ENCODE results near the gene NCOA7. TPM values are rescaled to one million over a fixed set of nuclear protein-coding genes. Genes with fewer than 3 reads are reported as not detected.

The NCOA7 gene
- total RNA-seq, 6 donors from 2014 or later: 33.5 to 75.6 (median 48.9) TPM

DNA sequence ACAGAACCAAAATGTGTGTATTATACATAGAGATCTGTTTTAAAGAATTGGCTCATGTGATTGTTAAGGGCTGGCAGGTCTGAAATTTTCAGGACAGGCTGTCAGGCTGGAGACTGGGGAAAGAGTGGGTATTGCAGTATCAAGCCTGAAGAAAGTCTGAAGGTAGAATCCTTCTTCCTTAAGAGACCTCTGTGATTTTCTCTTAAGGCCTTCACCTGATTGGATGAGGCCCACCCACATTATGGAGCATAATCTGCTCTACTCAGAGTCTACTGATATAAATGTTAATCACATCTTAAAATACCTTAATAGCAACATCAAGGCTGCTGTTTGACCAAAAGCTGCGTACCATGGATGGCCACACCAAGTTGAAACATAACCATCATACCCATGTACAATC is 122.4 kb downstream of the NCOA7 start:
- TF ChIP-seq, protein P1, sequence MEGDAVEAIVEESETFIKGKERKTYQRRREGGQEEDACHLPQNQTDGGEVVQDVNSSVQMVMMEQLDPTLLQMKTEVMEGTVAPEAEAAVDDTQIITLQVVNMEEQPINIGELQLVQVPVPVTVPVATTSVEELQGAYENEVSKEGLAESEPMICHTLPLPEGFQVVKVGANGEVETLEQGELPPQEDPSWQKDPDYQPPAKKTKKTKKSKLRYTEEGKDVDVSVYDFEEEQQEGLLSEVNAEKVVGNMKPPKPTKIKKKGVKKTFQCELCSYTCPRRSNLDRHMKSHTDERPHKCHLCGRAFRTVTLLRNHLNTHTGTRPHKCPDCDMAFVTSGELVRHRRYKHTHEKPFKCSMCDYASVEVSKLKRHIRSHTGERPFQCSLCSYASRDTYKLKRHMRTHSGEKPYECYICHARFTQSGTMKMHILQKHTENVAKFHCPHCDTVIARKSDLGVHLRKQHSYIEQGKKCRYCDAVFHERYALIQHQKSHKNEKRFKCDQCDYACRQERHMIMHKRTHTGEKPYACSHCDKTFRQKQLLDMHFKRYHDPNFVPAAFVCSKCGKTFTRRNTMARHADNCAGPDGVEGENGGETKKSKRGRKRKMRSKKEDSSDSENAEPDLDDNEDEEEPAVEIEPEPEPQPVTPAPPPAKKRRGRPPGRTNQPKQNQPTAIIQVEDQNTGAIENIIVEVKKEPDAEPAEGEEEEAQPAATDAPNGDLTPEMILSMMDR (IDR thresholded peaks at IDR 0.05): no peak
- TF ChIP-seq POLR2A (IDR thresholded peaks at IDR 0.05) (no peak), POLR2AphosphoS5 (IDR thresholded peaks at IDR 0.05) (no peak), EP300 (IDR thresholded peaks at IDR 0.05) (no peak)
- WGBS, 2 donors: 100% methylated on average over 1 of the region's 1 CpG
- no peak overlapping the region for H3K4me3 ChIP-seq
- ATAC-seq (ENCODE audit: low FRiP score in 2 of 2): no peak
- H3K27ac ChIP-seq: peak overlapping the region in 1 of 4 donors; percentile 5
- peaks cover 0 to 18% (median 4%) of the 10 kb centered on the region in 4 donors for H3K36me3 ChIP-seq
- DNase-seq: no peak
- no peaks in the 10 kb centered on the region for H3K27me3 ChIP-seq
- peaks cover 0 to 9% (median 1%) of the 10 kb centered on the region in 4 donors for H3K4me1 ChIP-seq
- H3K9me3 ChIP-seq: no peaks in the 10 kb centered on the region

- DNase-seq (peak in 1 of 2 donors; percentile 58), ATAC-seq (ENCODE audit: low FRiP score in 2 of 2) (peak in 1 of 2 donors; percentile 61)
- TF ChIP-seq, protein P1 (IDR thresholded peaks at IDR 0.05): no peak
- TF ChIP-seq POLR2AphosphoS5 (IDR thresholded peaks at IDR 0.05) (peak in 1 of 2 donors; percentile 64), POLR2A (IDR thresholded peaks at IDR 0.05) (no peak), EP300 (IDR thresholded peaks at IDR 0.05) (peak in 2 of 4 donors; percentile 9 to 90)
- Histone ChIP-seq H3K36me3 (peaks cover 0 to 18% (median 4%) of the 10 kb centered on the region in 4 donors), H3K4me1 (peaks cover 0 to 16% (median 7%) of the 10 kb centered on the region in 4 donors), H3K9me3 (no peaks in the 10 kb centered on the region), H3K27me3 (no peaks in the 10 kb centered on the region), H3K4me3 (no peak overlapping the region), H3K27ac (peak overlapping the region in 1 of 4 donors; percentile 5)
- 56 to 62% methylated on average over 5 of the region's 5 CpGs for WGBS, 2 donors
These were observed 123.1 kb downstream of the NCOA7 start for GRCh38 chr6:125913864-125914351.

DNA sequence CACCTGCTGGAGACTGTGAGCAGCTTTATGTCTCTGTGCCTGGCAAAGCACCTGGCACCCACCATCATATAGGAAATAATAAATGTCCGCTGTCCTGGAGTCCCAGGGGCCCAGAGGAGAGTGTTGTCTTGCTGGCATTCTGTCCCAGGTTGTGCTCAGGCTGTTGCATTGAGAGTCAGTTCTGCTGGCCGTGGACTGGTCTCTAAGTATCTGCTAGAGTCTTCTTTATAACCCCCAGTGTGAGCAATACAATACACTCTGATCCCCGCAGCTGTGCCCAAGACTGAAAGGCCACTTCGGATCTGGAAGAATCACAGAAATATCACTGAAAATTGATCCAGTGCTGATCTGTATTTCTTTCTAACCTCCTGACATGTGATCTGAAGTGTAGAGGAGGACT is 127.5 kb downstream of the NCOA7 start:
- WGBS, 2 donors: 76 to 87% methylated on average over 4 of the region's 4 CpGs

DNA sequence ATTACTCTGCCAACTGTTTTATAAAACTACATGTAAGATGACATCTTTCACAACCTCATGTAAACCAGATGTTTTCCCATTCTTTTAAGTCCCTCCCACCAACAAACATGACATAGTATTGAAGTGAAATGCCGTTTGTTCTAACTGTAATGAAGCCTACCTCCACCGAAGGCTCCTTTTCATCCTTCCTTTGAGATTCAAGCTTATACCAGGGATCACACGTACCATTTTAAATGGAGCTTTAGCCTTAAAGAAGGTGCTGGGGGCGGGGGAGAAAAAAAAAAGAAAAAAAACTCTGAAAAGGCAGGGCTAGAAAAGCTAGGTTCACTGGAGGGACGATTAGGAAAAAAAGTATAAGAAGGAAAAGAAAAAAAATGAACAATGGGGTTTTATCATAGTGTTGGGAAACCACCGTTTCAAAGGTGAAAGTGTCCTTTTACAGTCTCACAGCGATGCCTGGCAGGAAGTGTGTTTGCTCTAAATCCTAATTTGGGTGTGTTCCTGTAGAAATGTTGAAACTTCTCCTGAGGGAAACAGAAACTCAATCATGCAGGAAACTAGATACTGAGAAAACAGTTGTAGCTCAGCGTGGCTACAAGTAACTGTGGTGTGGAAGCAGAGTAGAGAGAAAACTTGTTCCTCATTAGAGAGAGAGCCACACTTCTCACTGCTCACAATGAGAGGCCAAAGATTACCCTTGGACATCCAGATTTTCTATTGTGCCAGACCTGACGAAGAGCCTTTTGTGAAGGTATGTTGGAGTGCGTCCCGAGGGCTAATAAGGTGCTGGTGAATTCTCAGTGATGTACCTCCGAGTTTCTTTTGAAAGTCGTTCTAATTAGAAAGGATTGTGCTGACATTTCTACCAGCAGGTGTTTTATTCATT is 128.2 kb downstream of the NCOA7 start:
- DNase-seq (peak in 1 of 2 donors; percentile 63), ATAC-seq (ENCODE audit: low FRiP score in 2 of 2) (peak; percentile 82 to 93)
- peak overlapping the region in 3 of 4 donors; percentile 24 to 47 (median 43) for H3K4me3 ChIP-seq
- 16 to 34% methylated on average over 13 of the region's 13 CpGs for WGBS, 2 donors
- H3K27ac ChIP-seq: peak overlapping the region; percentile 64 to 82 (median 80)
- no peaks in the 10 kb centered on the region for H3K27me3 ChIP-seq
- H3K36me3 ChIP-seq: peaks cover 3 to 46% (median 24%) of the 10 kb centered on the region in 4 donors
- peaks cover 14 to 43% (median 27%) of the 10 kb centered on the region in 4 donors for H3K4me1 ChIP-seq
- TF ChIP-seq, protein P1 (IDR thresholded peaks at IDR 0.05): no peak
- TF ChIP-seq EP300 (IDR thresholded peaks at IDR 0.05) (peak in 1 of 4 donors; percentile 74), POLR2A (IDR thresholded peaks at IDR 0.05) (peak in 3 of 4 donors; percentile 33 to 82 (median 57)), POLR2AphosphoS5 (IDR thresholded peaks at IDR 0.05) (peak; percentile 65 to 79)
- H3K9me3 ChIP-seq: no peaks in the 10 kb centered on the region

More for the DNA sequence above, 127.5 kb downstream of the NCOA7 start:
- peak overlapping the region; percentile 64 to 82 (median 80) for H3K27ac ChIP-seq
- peak overlapping the region in 1 of 4 donors; percentile 43 for H3K4me3 ChIP-seq
- H3K36me3 ChIP-seq: peaks cover 3 to 44% (median 24%) of the 10 kb centered on the region in 4 donors
- ATAC-seq (ENCODE audit: low FRiP score in 2 of 2) (no peak), DNase-seq (no peak)
- no peaks in the 10 kb centered on the region for H3K27me3 ChIP-seq
- H3K4me1 ChIP-seq: peaks cover 12 to 41% (median 20%) of the 10 kb centered on the region in 4 donors
- no peaks in the 10 kb centered on the region for H3K9me3 ChIP-seq
- TF ChIP-seq POLR2AphosphoS5 (IDR thresholded peaks at IDR 0.05) (no peak), POLR2A (IDR thresholded peaks at IDR 0.05) (no peak), EP300 (IDR thresholded peaks at IDR 0.05) (no peak)
- TF ChIP-seq, protein P1 (IDR thresholded peaks at IDR 0.05): no peak

All from upper lobe of left lung (tissue), 6 donors.